ENCODE measurements around the gene CHD6.

- TF ChIP-seq CTCF (IDR thresholded peaks at IDR 0.05): no peak
- no peak for TF ChIP-seq POLR2A (IDR thresholded peaks at IDR 0.05)
These were observed 139.1 kb downstream of the CHD6 start for GRCh38 chr20:41479113-41479512.
